ENCODE data around the gene ACIN1.

ACIN1 gene

GRCh38 chr14:23053426-23053825 lies 41.5 kb downstream of the ACIN1 start:
- no peak for DNase-seq (ENCODE audit: low read depth in 1 of 2, low spot score in 1 of 2)
- Histone ChIP-seq H3K4me3 (replicated peaks; ENCODE audit: insufficient read depth, low read length) (no peak overlapping the region), H3K27me3 (ENCODE audit: insufficient read depth, poor library complexity, severe bottlenecking) (no peaks in the 10 kb centered on the region), H3K27ac (replicated peaks) (no peak overlapping the region)
- TF ChIP-seq GABPA (IDR thresholded peaks at IDR 0.05; ENCODE audit: low read depth) (no peak), POLR2AphosphoS5 (IDR thresholded peaks at IDR 0.05; ENCODE audit: low read depth) (no peak), SPI1 (IDR thresholded peaks at IDR 0.05; ENCODE audit: borderline replicate concordance, low read depth) (no peak)

GRCh38 chr14:23052671-23053070 lies 42.3 kb downstream of the ACIN1 start:
- H3K4me3 ChIP-seq (replicated peaks; ENCODE audit: insufficient read depth, low read length) = no peak overlapping the region
- no peaks in the 10 kb centered on the region for H3K27me3 ChIP-seq (ENCODE audit: insufficient read depth, poor library complexity, severe bottlenecking)
- DNase-seq (ENCODE audit: low read depth in 1 of 2, low spot score in 1 of 2) = no peak
- no peak for TF ChIP-seq SPI1 (IDR thresholded peaks at IDR 0.05; ENCODE audit: borderline replicate concordance, low read depth)
- no peak for TF ChIP-seq POLR2AphosphoS5 (IDR thresholded peaks at IDR 0.05; ENCODE audit: low read depth)
- TF ChIP-seq GABPA (IDR thresholded peaks at IDR 0.05; ENCODE audit: low read depth) = no peak
- H3K27ac ChIP-seq (replicated peaks) = no peak overlapping the region

- no peak for DNase-seq (ENCODE audit: low read depth in 1 of 2, low spot score in 1 of 2)
- Histone ChIP-seq H3K4me3 (replicated peaks; ENCODE audit: insufficient read depth, low read length) (no peak overlapping the region), H3K27me3 (ENCODE audit: insufficient read depth, poor library complexity, severe bottlenecking) (no peaks in the 10 kb centered on the region), H3K27ac (replicated peaks) (no peak overlapping the region)
- TF ChIP-seq POLR2AphosphoS5 (IDR thresholded peaks at IDR 0.05; ENCODE audit: low read depth) = no peak
- TF ChIP-seq REST (IDR thresholded peaks at IDR 0.05; ENCODE audit: insufficient replicate concordance, low read depth) = no peak
- no peak for TF ChIP-seq CTCF (IDR thresholded peaks at IDR 0.05; ENCODE audit: insufficient read depth, low read length)
- no peak for TF ChIP-seq GABPA (IDR thresholded peaks at IDR 0.05; ENCODE audit: low read depth)
Measured at GRCh38 chr14:23052182-23052623, 42.7 kb downstream of the ACIN1 start.

- no peak for TF ChIP-seq SPI1 (IDR thresholded peaks at IDR 0.05; ENCODE audit: borderline replicate concordance, low read depth)
- TF ChIP-seq REST (IDR thresholded peaks at IDR 0.05; ENCODE audit: insufficient replicate concordance, low read depth) = no peak
- TF ChIP-seq CTCF (IDR thresholded peaks at IDR 0.05; ENCODE audit: insufficient read depth, low read length) = no peak
- no peak for TF ChIP-seq POLR2AphosphoS5 (IDR thresholded peaks at IDR 0.05; ENCODE audit: low read depth)
- TF ChIP-seq GABPA (IDR thresholded peaks at IDR 0.05; ENCODE audit: low read depth) = no peak
- no peak overlapping the region for H3K4me3 ChIP-seq (replicated peaks; ENCODE audit: insufficient read depth, low read length)
- no peak overlapping the region for H3K27ac ChIP-seq (replicated peaks)
- no peak for DNase-seq (ENCODE audit: low read depth in 1 of 2, low spot score in 1 of 2)
- H3K27me3 ChIP-seq (ENCODE audit: insufficient read depth, poor library complexity, severe bottlenecking) = no peaks in the 10 kb centered on the region
Measured at GRCh38 chr14:23051141-23052057, 43.5 kb downstream of the ACIN1 start.
